GM19467 (cell line): ENCODE data around the gene CDC42SE1.

Experiments used
- ATAC-seq: cut with Tn5 transposase; IDR thresholded peaks from one replicate; pipeline ENCODE4 v1.9.1; 2021; ENCODE audit warnings: mild to moderate bottlenecking, moderate library complexity; ENCODE audit not compliant: unreplicated experiment

The CDC42SE1 gene

GRCh38 chr1:151054971-151055547 is 4.4 kb downstream of the CDC42SE1 start:
- ATAC-seq: no peak

- no peak for ATAC-seq
Measured at GRCh38 chr1:151051356-151052009, 7.9 kb downstream of the CDC42SE1 start.

- no peak for ATAC-seq
Measured at GRCh38 chr1:151050051-151050688, 9.3 kb downstream of the CDC42SE1 start.

GRCh38 chr1:151049458-151049857 is 10.0 kb downstream of the CDC42SE1 start:
- no peak for ATAC-seq

- ATAC-seq: no peak
Measured at GRCh38 chr1:151048645-151049032, 10.8 kb downstream of the CDC42SE1 start.

GRCh38 chr1:151047925-151048644 is 11.3 kb downstream of the CDC42SE1 start:
- no peak for ATAC-seq

- ATAC-seq: no peak
Measured at GRCh38 chr1:151047591-151047924, 11.9 kb downstream of the CDC42SE1 start, which contains the start of gene C1orf56. C1orf56 (plus strand) TSS chr1:151047751; CDS start chr1:151047848, 97 bp downstream.

GRCh38 chr1:151043163-151043562 is 16.3 kb downstream of the CDC42SE1 start:
- no peak for ATAC-seq

GRCh38 chr1:151039521-151039920 is 19.9 kb downstream of the CDC42SE1 start:
- no peak for ATAC-seq

GRCh38 chr1:151037032-151037431 is 22.4 kb downstream of the CDC42SE1 start:
- no peak for ATAC-seq

- no peak for ATAC-seq
Measured at GRCh38 chr1:151036356-151036755, 23.1 kb downstream of the CDC42SE1 start, which contains the start of gene BNIPL. BNIPL (plus strand) TSS chr1:151036586; CDS start chr1:151036726, 140 bp downstream.

GRCh38 chr1:151035167-151035566 is 24.3 kb downstream of the CDC42SE1 start:
- ATAC-seq: no peak

- no peak for ATAC-seq
Measured at GRCh38 chr1:151032164-151032563, 27.3 kb downstream of the CDC42SE1 start.

- no peak for ATAC-seq
Measured at GRCh38 chr1:151026460-151026859, 33.0 kb downstream of the CDC42SE1 start.

- ATAC-seq: no peak
Measured at GRCh38 chr1:151024540-151025146, 34.8 kb downstream of the CDC42SE1 start.

GRCh38 chr1:151013518-151013917 is 45.9 kb downstream of the CDC42SE1 start:
- no peak for ATAC-seq

- no peak for ATAC-seq
Measured at GRCh38 chr1:151012684-151013471, 46.5 kb downstream of the CDC42SE1 start.

GRCh38 chr1:151011154-151011850 is 48.1 kb downstream of the CDC42SE1 start:
- no peak for ATAC-seq

GRCh38 chr1:151010346-151010726 is 49.1 kb downstream of the CDC42SE1 start:
- no peak for ATAC-seq
